Measurements from ENCODE around the gene OR10G3. TPM values are rescaled to one million over a fixed set of nuclear protein-coding genes. Genes with fewer than 3 reads are reported as not detected.
"Not testable (repeated sequence)": the region's sequence is repeated elsewhere in the genome, so short reads cannot be mapped to it uniquely, and the experiment has no call there.

Gene OR10G3, protein sequence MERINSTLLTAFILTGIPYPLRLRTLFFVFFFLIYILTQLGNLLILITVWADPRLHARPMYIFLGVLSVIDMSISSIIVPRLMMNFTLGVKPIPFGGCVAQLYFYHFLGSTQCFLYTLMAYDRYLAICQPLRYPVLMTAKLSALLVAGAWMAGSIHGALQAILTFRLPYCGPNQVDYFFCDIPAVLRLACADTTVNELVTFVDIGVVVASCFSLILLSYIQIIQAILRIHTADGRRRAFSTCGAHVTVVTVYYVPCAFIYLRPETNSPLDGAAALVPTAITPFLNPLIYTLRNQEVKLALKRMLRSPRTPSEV
- total RNA-seq: not detected

DNA sequence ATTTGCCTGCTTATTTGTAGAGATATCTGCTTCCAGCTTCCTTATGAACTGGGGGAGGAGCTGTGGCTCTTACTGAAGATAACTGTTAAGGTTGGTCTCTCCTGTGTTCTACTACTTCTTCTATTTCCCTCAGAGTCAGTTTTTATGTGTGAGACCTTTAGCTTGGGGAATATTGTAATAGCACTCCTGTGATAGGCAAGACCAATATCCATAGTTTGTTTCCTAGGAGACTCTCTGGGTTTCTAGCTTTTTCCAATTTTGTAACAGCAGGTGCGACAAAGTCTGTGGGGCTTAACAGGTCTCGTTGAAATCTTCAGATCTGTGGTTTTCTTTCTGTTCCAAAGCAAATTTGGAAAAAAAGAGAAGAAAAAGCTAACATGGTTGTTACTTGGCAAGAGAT, at the start of gene OR10G3:
Gene OR10G3, minus strand, starts transcription at position 101 of the 400 bp plus-strand sequence. CDS start 9,332 bp downstream, outside the sequence.
- intact Hi-C loops (cut with DNase I): no loop called here
- H3K27ac ChIP-seq: no peak within 1 kb of the TSS
- no peaks in the 10 kb centered on the region for H3K27me3 ChIP-seq
- no peaks in the 10 kb centered on the region for H3K9me3 ChIP-seq
- no peak within 1 kb of the TSS for H3K4me3 ChIP-seq
- no peaks in the 10 kb centered on the region for H3K36me3 ChIP-seq
- no peaks in the 10 kb centered on the region for H3K4me1 ChIP-seq
- H3K9ac ChIP-seq (ENCODE audit: low read depth in 2 of 2, low read length in 2 of 2): no peak within 1 kb of the TSS
- TF ChIP-seq, protein P1, sequence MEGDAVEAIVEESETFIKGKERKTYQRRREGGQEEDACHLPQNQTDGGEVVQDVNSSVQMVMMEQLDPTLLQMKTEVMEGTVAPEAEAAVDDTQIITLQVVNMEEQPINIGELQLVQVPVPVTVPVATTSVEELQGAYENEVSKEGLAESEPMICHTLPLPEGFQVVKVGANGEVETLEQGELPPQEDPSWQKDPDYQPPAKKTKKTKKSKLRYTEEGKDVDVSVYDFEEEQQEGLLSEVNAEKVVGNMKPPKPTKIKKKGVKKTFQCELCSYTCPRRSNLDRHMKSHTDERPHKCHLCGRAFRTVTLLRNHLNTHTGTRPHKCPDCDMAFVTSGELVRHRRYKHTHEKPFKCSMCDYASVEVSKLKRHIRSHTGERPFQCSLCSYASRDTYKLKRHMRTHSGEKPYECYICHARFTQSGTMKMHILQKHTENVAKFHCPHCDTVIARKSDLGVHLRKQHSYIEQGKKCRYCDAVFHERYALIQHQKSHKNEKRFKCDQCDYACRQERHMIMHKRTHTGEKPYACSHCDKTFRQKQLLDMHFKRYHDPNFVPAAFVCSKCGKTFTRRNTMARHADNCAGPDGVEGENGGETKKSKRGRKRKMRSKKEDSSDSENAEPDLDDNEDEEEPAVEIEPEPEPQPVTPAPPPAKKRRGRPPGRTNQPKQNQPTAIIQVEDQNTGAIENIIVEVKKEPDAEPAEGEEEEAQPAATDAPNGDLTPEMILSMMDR (IDR thresholded peaks at IDR 0.05): no peak
- no peak for DNase-seq

DNA sequence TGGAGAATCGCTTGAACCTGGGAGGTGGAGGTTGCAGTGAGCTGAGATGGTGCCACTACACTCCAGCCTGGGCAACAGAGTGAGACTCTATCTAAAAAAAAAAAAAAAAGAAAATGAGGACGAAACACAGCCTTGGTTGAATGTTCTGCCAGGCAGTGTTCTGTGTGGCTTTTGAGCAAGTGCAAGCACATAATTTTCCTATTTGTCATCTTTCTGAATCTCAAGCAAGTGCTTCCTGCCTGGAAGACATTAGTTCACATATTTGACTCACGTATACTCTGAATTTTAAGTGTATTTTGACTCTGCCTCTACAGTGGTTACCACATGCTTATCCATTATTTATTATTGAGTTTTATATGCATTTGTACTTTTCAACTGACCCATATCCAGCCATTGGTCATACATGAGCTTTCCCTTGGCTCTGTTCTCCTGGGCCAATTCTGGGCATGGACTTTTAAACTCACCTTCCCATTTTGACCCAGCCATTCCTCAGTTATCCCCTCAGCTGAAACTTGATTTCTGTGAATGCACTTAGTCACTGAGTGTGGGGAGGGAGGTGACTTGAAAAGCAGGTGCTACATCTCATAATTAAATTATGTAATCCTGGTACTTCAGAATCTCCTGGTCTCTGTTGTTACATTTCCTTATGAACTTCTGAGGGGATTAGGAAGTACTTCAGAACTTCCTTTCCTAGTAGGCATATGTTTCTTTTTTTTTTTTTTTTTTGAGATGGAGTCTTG, 46.8 kb upstream of the OR10G3 start:
- H3K4me3 ChIP-seq: no peak overlapping the region
- H3K9me3 ChIP-seq: no peaks in the 10 kb centered on the region
- H3K9ac ChIP-seq (ENCODE audit: low read depth in 2 of 2, low read length in 2 of 2): no peak overlapping the region
- DNase-seq: no peak
- TF ChIP-seq, protein P1 (IDR thresholded peaks at IDR 0.05): no peak
- no peaks in the 10 kb centered on the region for H3K4me1 ChIP-seq
- H3K36me3 ChIP-seq: no peaks in the 10 kb centered on the region
- intact Hi-C loops (cut with DNase I): no loop called here
- H3K27ac ChIP-seq: no peak overlapping the region
- no peaks in the 10 kb centered on the region for H3K27me3 ChIP-seq

DNA sequence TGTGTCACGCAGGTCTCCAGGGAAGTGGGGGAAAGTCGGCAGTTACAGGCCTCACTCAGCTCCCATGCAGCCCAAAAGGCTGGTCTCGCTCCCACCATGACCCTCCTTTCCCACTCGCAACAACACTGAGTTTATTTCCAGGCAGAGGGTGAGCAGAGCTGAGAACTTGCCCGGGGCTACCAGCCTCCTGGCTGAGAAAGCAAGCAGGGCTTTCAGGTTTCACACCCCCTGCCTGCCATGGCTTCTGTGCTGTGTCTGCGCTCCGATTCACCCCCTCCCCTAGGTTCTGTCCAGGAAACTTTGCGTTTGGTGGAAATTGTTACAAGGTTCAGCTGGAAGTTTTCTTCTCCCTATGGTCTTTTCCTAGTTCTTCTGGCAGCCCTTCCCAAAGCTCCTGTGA, 37.7 kb upstream of the OR10G3 start:
- Histone ChIP-seq H3K27me3 (no peaks in the 10 kb centered on the region), H3K9ac (ENCODE audit: low read depth in 2 of 2, low read length in 2 of 2) (no peak overlapping the region), H3K4me3 (no peak overlapping the region), H3K9me3 (no peaks in the 10 kb centered on the region), H3K27ac (no peak overlapping the region), H3K4me1 (no peaks in the 10 kb centered on the region), H3K36me3 (no peaks in the 10 kb centered on the region)
- DNase-seq: no peak
- TF ChIP-seq, protein P1 (IDR thresholded peaks at IDR 0.05): no peak
- intact Hi-C loops (cut with DNase I): no loop called here

DNA sequence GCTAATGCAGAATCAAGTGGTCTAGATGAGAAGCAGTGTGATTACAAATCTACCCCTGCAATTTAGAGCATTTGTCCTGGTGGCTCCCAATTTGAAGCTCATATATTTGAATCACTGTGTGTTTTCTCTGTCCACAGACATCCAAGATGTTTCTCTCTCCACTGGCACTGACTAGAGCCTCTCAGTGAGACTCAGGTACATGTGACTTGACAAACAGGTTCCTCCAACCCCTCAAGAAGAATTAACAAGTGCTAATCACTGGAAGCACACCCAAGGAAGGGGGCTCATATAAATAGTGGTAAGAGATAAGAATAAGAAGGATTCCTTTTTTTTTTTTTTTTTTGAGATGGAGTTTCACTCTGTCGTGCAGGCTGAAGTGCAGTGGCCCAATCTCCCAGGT, 34.4 kb upstream of the OR10G3 start:
- intact Hi-C loops (cut with DNase I): no loop called here
- TF ChIP-seq, protein P1 (IDR thresholded peaks at IDR 0.05): no peak
- no peak for DNase-seq
- H3K4me3 ChIP-seq: no peak overlapping the region
- H3K4me1 ChIP-seq: no peaks in the 10 kb centered on the region
- H3K9ac ChIP-seq (ENCODE audit: low read depth in 2 of 2, low read length in 2 of 2): no peak overlapping the region
- no peaks in the 10 kb centered on the region for H3K9me3 ChIP-seq
- no peaks in the 10 kb centered on the region for H3K27me3 ChIP-seq
- H3K36me3 ChIP-seq: no peaks in the 10 kb centered on the region
- H3K27ac ChIP-seq: no peak overlapping the region

DNA sequence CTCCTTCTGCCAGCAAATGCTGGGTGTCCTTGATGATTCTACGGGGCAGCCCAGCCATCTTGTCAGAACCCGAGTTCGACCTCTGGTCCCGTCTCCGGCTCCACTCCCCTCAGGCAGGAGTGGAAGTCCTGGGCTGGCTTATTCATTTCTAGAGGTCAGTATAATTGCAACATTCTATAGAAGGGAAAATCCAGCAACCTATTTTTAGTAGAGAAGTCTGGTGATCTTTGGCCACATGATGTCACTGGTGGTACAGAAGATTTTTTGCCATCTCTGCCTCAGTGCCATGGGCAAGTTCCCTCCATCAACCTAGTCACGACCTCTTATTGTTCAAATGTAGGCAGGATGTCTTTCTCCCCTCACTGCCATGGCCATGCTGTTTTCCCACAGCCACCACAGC, 32.4 kb upstream of the OR10G3 start:
- Histone ChIP-seq H3K4me3 (no peak overlapping the region), H3K9me3 (no peaks in the 10 kb centered on the region), H3K27ac (no peak overlapping the region), H3K4me1 (no peaks in the 10 kb centered on the region), H3K27me3 (no peaks in the 10 kb centered on the region), H3K36me3 (no peaks in the 10 kb centered on the region), H3K9ac (ENCODE audit: low read depth in 2 of 2, low read length in 2 of 2) (no peak overlapping the region)
- TF ChIP-seq, protein P1 (IDR thresholded peaks at IDR 0.05): no peak
- intact Hi-C loops (cut with DNase I): no loop called here
- DNase-seq: no peak

DNA sequence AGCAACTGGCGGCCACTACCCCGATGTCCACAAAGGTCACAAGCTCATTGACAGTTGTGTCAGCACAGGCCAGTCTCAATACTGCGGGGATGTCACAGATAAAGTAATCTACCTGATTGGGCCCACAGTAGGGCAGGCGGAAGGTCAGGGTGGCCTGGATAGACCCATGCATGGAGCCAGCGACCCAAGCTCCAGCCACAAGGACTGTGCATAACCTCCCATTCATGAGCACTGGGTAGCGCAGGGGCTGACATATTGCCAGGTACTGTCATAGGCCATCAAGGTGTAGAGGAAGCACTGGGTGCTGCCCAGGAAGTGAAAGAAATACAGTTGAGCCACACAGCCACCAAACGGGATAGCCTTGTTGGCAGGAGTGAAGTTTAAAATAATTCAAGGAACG, 22.3 kb upstream of the OR10G3 start:
- H3K9me3 ChIP-seq; H3K4me3 ChIP-seq; H3K27me3 ChIP-seq; H3K4me1 ChIP-seq; intact Hi-C loops (cut with DNase I); H3K27ac ChIP-seq; H3K36me3 ChIP-seq; DNase-seq; H3K9ac ChIP-seq (ENCODE audit: low read depth in 2 of 2, low read length in 2 of 2): not testable (repeated sequence)

Data from colonic mucosa (tissue), 4 donors.